H1 (cell line): ENCODE measurements around the gene FAM228B. TPM values are rescaled to one million over a fixed set of nuclear protein-coding genes. Genes with fewer than 3 reads are reported as not detected.

Experiments used
- POLR2AphosphoS5 ChIP-seq: IDR thresholded peaks from 2 replicates; pipeline ENCODE4 v1.6.1; 2011; ENCODE audit warnings: low read depth, low read length
- POU5F1 ChIP-seq: IDR thresholded peaks from 2 replicates; pipeline ENCODE4 v1.6.1; 2011; ENCODE audit warnings: low read depth, mild to moderate bottlenecking, low read length, moderate library complexity
- RAD21 ChIP-seq, 2 experiments: IDR thresholded peaks in 1 of 2; conservative IDR thresholded peaks in 1 of 2; 2 replicates each; pipeline ENCODE4 v1.6.1; 2011; ENCODE audit warnings: low read depth in 2 of 2, low read length in 2 of 2, improper control_type of control experiment in 1 of 2, inconsistent platforms in 1 of 2, mild to moderate bottlenecking in 1 of 2, moderate library complexity in 1 of 2
- TAF7 ChIP-seq: optimal IDR thresholded peaks from 2 replicates; pipeline ENCODE3; 2011; ENCODE audit warnings: low read depth, mild to moderate bottlenecking, inconsistent platforms, low read length, moderate library complexity, borderline replicate concordance
- polyA plus RNA-seq, 7 experiments: library from polyadenylated mRNA; depleted of rRNA in 3 of 7; stranded (reverse) in 5 of 7; unstranded in 2 of 7; fragments of >200 nt in 5 of 7; fragments of 200-250 nt in 2 of 7; gene quantifications; 1 replicate in 5 of 7; 2 replicates in 1 of 7; 4 replicates in 1 of 7; pipeline versions ENCODE4 v1.2.1 to v1.2.3, GENCODE V29; 2011 to 2013; ENCODE audit warnings: missing spikeins in 2 of 7, mixed read lengths in 2 of 7
- total RNA-seq: library from RNA; stranded (reverse); fragmentation: NEBNext Ultra II Directional; extraction: Animal tissue kit (Norgen Biotek cat#: 25700); gene quantifications from 2 replicates; pipeline ENCODE4 v1.2.1, GENCODE V29; 2021

The FAM228B gene
- total and polyA plus RNA-seq, 2 of the 8 experiments (the other 6 are each of a cell fraction or from before 2014, with no cell fraction given): 1.4 to 3.2 TPM

DNA sequence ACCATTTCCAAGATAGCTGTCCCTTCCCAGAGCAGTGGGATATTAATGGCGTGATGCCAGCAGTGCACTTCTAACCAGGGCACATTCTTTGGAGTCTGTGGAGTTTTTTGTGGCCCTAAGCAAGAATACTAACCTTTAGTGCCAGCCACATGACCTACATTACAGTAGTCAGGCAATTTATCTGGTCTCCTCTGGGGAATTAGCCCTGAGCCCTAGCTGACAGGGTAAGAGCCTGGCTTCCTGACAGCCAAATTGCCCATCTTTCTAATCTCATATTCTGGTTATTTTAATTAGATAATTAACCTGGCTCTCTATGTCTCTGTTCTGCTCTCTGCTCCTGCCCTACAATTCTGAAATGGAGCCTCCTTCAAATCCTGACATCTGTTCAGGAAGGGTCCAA, 5.4 kb upstream of the FAM228B start (continued):
- TF ChIP-seq TAF7: no peak
- no peak for TF ChIP-seq POLR2AphosphoS5
- TF ChIP-seq RAD21 (IDR thresholded peaks at IDR 0.05 in 1 of 2, conservative IDR thresholded peaks at IDR 0.05 in 1 of 2; ENCODE audit: low read depth in 2 of 2, low read length in 2 of 2): no peak
- no peak for TF ChIP-seq POU5F1
- TF ChIP-seq, all 59 proteins: peak for 0
